GM18868 (cell line): Measurements from ENCODE around the gene CALML3.

ENCODE experiments used
- ATAC-seq: cut with Tn5 transposase; IDR thresholded peaks from one replicate; pipeline ENCODE4 v1.9.1; 2021; ENCODE audit warnings: mild to moderate bottlenecking, moderate library complexity; ENCODE audit not compliant: unreplicated experiment

CALML3 gene

GRCh38 chr10:5565671-5566581 is 41.2 kb downstream of the CALML3 start:
- no peak for ATAC-seq

- ATAC-seq = no peak
Observed at GRCh38 chr10:5566614-5567013, 41.9 kb downstream of the CALML3 start.

DNA sequence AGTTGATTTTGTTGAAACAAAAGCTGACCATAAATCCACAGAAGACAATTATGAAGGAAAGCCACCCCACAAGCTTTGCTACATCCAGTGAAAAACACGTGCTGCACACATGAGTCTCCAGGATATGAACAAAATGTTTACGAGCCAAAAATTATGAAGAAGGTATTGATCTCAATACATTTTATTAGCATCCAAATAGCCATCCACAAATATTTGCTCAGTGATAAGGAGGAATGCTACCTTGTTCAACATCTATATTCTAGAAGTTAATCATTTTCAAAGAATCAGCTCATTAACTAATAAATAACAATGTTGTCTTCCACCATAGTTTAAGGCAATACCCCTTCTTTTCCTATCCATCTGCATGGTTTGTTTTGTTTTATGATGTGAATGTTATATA is 42.7 kb downstream of the CALML3 start:
- ATAC-seq = no peak

GRCh38 chr10:5568984-5569383 is 44.2 kb downstream of the CALML3 start:
- ATAC-seq = no peak

GRCh38 chr10:5569568-5569967 is 44.8 kb downstream of the CALML3 start:
- ATAC-seq = no peak

DNA sequence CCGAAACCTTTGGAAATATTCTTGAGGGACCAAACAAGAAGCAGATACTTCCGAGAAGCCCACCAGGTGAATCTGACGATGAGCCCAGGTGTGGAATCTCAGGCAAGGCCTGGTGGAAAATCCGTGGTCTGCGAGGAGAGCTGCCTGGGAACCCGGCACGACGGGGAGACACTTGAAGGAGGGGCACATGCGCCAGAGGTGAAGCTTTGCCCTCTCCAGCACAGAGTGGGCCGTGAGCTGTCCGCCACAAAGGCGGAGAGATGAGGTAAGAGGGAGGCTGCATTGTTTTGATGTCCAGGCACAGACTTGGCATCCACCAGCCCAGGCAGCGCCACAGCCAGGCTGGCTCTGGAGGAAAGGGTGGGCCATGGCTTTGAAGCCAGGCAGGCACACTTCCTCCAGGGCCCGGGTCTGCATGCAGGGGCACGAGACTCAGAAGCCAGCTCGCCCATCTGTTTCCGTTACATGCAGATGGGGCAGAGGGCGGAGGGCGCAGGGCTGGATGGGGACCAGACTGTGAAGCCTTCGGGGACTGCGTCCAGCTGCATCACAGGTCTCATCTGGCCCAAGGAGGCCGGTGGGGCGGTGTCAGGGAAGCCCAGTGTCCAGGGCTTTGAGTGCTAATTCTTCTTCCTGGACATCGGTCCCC is 45.4 kb downstream of the CALML3 start:
- ATAC-seq = no peak

DNA sequence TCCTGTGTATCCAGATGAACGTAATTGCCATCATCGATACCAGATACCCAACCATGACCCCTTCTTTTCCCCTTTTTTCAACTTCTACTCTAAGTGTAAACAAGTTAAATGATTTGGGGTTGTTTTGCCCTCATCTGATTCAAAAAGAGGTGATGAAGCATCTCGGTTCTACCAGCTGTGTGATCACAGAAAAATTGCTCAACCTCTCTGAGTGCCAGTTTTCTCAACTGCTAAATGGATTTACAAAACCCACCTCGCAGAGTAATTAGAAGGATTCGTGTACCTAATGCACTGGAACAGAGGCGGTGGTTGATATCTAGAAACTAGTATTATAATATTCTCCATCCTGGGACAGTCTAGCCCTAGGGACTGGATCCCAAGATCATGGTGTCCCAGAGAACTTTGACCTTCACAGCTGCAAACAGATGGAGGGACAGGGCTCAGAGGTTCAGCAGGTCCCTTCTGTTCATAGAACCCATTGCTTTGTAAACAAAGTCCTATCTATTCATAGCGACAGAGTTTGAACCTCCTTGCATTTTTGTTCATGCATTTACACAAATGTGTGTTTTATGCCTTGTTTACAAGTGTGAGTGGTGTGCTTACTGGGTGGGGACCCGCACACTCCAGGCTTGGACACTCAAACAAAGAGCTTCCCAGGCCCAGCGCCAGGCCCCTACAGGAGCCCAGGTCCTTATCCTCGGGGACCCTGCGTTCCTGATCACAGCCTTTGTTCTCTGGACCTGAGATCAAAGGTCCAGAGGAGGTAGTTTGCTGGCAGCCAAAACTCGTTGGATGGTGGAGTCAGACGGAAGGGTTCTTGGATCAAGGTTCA is 46.4 kb downstream of the CALML3 start:
- no peak for ATAC-seq

DNA sequence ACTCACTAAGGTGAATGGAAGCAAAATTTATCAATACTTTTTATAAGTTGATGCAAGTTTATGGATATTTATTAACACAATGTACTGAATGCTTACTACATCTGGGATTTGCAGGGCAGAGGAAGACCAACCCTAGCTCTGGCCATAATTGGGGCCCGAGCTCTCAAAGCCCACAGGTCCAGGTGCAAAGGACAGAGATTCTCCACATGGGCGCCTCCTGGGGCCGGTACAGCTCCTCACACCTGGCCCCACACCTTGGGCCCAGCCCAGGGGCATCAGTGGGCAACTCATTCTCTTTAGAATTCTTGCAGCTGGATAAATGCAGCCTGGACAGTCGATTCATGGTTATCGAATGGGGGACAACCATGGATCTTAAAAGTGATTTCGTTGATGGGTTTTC is 47.1 kb downstream of the CALML3 start:
- no peak for ATAC-seq

DNA sequence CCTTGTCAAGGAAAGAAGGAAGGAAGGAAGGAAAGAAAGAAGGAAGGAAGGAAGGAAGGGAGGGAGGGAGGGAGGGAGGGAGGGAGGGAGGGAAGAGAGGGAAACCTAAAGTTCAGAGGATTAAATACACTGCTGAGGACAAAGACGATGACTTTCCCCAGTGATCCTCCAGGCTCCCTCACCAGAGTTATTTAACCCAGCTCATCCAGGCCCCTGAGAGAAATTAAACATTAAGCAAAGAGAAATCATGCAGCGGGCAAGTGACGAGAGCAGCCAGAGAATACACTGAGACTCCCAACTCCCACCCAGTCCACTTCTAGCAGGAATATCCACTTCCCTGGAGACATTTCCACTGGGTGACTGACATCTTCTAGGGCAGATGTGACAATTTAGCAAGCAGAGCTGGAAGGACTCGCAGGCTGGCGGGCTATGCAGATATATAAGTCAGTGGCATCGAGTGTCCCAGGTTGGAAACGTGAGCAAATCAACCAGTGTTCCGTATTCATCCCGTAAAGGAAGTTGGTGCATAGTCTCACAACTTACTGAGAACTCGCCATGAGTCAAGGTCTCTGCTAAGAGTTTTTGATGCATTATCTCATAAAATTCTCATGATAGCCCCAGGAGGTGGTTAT is 48.7 kb downstream of the CALML3 start:
- no peak for ATAC-seq

- ATAC-seq = peak; percentile 32
Observed at GRCh38 chr10:5573968-5574641, 49.3 kb downstream of the CALML3 start.

DNA sequence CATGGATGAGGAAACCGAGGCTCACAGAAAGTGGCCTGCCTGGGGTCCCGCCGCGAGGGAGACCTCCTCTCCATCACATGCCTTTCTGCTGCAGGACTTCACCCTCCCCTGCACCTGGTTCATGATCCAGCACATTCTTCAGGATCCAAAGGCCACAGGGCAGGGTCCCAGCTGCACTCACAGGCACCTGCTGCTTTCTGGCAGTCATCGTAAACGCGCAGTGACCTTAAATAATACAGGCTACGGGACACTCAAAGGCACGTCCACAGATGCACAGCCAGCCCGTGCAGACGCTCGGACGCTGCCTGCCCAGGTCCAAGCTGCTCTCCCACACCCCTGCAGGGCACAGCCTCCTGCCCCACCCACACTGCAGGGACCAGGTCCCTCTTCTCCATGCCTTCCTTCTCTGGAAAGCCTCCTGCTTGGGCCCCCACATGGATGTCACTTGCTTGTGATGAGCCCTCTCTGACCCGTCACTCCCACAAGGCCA is 49.9 kb downstream of the CALML3 start:
- ATAC-seq = no peak

- ATAC-seq = no peak
Observed at GRCh38 chr10:5575144-5575481, 50.4 kb downstream of the CALML3 start.

DNA sequence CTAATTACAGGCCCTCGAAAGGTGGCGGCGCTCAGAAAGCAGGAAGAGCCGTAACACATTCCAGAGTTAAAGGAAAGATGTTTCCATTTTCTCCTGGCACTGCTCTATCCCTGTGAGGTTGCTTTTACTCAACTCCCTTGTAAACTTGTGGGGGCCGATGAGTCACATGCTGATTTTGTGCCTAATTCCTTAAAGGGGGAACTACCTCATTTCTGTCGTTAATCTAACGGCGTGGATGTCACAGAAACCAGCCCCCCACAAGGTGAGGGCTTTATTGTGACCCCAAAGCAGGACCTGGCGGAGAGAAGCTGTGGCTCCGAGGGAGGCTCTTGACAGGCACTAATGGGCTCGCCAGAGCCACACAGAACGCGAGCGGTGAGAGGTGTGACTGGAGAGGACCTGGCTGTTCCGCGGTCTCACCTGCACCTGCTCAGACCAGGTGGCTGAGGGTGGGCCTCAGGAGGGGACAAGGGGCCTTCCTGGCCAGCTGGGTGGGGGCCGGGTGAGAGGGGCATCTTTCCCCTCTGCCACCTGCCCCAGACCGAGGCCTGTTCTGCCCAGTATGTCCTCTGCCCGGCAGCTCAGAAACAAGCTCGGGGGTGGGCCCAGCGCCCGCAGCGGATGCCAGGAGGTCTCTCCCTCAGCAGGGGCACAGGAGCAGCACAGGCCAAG is 50.9 kb downstream of the CALML3 start:
- ATAC-seq = no peak

GRCh38 chr10:5576154-5576748 is 51.5 kb downstream of the CALML3 start:
- ATAC-seq = no peak
